ENCODE results near the gene WBP11.

Gene WBP11

GRCh38 chr12:14824012-14824634 is 20.8 kb upstream of the WBP11 start:
- DNase-seq, result no peak

GRCh38 chr12:14814014-14814413 is 10.7 kb upstream of the WBP11 start, which contains the start of gene SMCO3:
Gene SMCO3 (minus strand): TSS chr12:14814182. CDS start chr12:14806680, 7,502 bp downstream.
- DNase-seq, result no peak

- no peak for DNase-seq
Measured at GRCh38 chr12:14811486-14811885, 8.2 kb upstream of the WBP11 start.

GRCh38 chr12:14810953-14811483 is 7.7 kb upstream of the WBP11 start:
- peak; percentile 5 for DNase-seq

- DNase-seq, result peak; percentile 51
Measured at GRCh38 chr12:14810167-14810952, 7.1 kb upstream of the WBP11 start.

GRCh38 chr12:14803830-14804160 is 517 bp upstream of the WBP11 start:
- peak; percentile 49 for DNase-seq

- DNase-seq, result no peak
Measured at GRCh38 chr12:14802721-14803010, 612 bp downstream of the WBP11 start.

- DNase-seq, result no peak
Measured at GRCh38 chr12:14802247-14802646, 1.0 kb downstream of the WBP11 start.

GRCh38 chr12:14795028-14795448 is 8.2 kb downstream of the WBP11 start:
- DNase-seq, result no peak

- no peak for DNase-seq
Measured at GRCh38 chr12:14785568-14785967, 17.7 kb downstream of the WBP11 start.

GRCh38 chr12:14784471-14784870 is 18.8 kb downstream of the WBP11 start:
- no peak for DNase-seq

GRCh38 chr12:14782756-14783155 is 20.5 kb downstream of the WBP11 start:
- no peak for DNase-seq

- no peak for DNase-seq
Measured at GRCh38 chr12:14781563-14781962, 21.7 kb downstream of the WBP11 start.

- DNase-seq, result no peak
Measured at GRCh38 chr12:14780859-14781258, 22.4 kb downstream of the WBP11 start.

- DNase-seq, result no peak
Measured at GRCh38 chr12:14779834-14780233, 23.4 kb downstream of the WBP11 start.

- no peak for DNase-seq
Measured at GRCh38 chr12:14777271-14777670, 26.0 kb downstream of the WBP11 start.

GRCh38 chr12:14776236-14776961 is 26.9 kb downstream of the WBP11 start:
- DNase-seq, result no peak

GRCh38 chr12:14775636-14775980 is 27.7 kb downstream of the WBP11 start:
- DNase-seq, result no peak

GRCh38 chr12:14774906-14775635 is 28.2 kb downstream of the WBP11 start:
- DNase-seq, result no peak

GRCh38 chr12:14774074-14774905 is 29.0 kb downstream of the WBP11 start:
- DNase-seq, result no peak

GRCh38 chr12:14773685-14774073 is 29.6 kb downstream of the WBP11 start:
- DNase-seq, result no peak

GRCh38 chr12:14772946-14773345 is 30.3 kb downstream of the WBP11 start:
- DNase-seq, result no peak

Measured in DMS79 (cell line).